ENCODE results near the gene SERF2.
"Not testable (repeated sequence)": the region's sequence is repeated elsewhere in the genome, so short reads cannot be mapped to it uniquely, and the experiment has no call there.

SERF2 gene

DNA sequence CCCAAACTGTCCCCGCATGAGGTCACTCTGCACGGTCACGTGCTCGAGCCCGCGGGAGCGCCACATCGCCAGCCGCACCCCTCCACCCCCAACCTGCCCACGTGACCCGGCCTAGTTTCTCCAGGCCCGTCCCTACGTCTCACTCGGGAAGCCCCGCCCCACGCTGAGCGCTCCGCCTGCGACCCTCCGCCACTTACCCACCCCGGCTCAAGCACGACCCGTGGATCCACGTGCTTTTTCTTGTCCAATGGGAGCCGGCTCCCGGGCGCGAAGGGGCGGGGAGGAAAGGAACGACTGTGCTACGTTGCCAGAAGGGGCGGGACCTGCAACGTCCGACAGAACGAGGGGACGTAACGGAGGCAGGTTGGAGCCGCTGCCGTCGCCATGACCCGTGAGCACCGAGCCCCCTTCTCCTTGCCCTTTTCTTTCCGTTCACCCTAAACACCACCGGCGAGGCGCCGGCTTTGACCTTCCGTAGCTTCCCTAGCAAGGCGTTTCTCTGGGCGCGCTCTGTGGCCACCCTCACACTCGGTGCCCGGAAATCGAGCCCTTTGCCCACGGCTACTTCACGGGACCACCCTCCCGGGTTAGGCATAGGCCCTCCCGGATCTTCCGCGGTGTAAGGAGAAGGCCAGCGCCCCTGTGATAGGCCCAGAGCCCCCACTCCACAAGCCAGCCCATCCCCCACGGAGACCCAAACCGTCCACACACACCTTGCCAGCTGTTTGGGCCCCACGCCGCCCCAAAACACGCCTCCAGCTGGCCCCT is at the start of gene SERF2:
Gene SERF2, plus strand, starts transcription at position 328 of the 768 bp plus-strand sequence. Its CDS starts 57 bp downstream, at position 385.
- peak; percentile 90 for DNase-seq

DNA sequence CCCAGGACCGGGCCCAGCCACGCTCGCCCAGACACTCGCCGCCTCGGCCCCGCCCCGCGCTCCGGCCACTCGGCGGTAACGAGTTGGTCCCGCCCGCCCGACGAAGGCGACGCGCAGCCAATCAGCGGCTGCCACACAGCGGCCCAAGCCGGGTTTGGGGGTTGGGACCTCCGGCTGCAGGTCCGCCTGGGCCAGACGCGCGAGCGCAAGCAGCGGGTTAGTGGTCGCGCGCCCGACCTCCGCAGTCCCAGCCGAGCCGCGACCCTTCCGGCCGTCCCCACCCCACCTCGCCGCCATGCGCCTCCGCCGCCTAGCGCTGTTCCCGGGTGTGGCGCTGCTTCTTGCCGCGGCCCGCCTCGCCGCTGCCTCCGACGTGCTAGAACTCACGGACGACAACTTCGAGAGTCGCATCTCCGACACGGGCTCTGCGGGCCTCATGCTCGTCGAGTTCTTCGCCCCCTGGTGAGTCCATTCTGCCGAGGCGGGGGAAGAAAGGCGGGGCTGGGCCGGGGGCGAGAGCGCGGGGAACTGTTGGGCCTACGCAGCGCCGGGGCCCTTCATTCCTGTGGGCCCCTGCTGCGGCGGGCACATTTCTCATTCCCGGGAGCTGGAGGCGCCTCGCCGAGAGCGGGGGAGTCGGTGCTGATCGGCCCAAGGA is 45.7 kb upstream of the SERF2 start, which contains the start of gene PDIA3:
Gene PDIA3, plus strand, starts transcription at position 194 of the 658 bp plus-strand sequence. Its CDS starts 102 bp downstream, at position 296.
- DNase-seq = peak; percentile 4

DNA sequence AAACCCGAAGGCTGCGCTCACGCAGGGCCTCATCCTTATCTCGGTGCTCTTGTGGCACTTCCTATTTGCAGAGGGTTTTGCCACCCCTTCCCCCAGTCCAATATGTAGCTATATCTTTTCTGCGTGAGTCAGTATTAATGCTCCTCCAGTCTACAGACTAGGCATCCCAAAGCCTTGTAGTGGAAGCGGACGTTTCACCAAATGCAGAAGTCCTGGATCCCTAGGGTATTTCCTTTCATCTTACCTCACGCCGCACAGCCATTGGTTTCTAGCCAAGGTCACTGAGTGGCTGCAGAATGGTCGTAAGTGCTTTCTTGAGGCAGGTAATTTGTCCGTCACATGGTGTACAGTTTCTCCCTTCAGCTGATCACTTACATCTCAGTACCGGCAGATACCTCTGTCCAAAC is 45.2 kb upstream of the SERF2 start:
- not testable (repeated sequence) for DNase-seq

DNA sequence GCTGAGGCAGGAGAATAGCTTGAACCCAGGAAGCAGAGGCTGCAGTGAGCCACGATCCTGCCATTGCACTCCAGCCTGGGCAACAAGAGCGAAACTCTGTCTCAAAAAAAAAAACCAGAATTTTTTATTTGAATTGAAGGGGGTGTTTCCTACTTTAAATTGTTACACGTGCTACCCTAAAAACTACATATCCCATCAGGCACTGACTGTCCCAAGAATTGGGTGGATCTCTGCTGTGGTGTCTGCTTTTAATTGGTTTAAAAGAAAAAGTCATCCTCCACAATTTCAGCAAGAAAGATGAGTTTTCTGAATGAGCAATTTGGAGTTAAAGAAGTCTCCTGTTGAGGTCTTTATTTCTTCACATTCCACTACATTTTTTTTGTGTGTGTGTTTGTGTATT is 43.7 kb upstream of the SERF2 start:
- DNase-seq = no peak

DNA sequence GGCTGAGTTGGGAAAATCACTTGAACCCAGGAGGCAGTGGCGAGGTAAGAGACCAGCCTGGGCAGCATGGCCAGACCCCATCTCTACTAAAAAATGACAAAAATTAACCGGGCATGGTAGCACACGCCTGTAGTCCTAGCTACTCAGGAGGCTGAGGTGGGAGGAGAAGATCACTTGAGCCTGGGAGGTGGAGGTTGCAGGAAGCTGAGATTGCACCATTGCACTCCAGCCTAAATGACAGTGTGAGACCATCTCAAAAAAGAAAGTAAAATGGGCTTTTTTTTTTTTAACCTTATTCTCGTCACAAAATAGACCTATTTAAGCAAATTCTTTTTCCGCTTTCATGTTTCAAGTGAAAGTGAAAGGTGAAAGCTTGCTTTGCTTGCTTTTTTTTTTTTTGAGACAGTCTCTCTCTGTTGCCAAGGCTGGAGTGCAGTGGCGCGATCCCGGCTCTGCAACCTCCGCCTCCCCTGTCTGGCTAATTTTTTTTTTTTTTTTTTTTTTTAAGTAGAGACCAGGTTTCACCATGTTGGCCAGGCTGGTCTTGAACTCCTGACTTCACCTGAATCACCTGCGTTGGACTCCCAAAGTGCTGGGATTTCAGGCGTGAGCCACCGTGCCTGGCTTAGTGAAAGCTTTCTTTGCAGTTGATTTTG is 42.3 kb upstream of the SERF2 start:
- DNase-seq = no peak

DNA sequence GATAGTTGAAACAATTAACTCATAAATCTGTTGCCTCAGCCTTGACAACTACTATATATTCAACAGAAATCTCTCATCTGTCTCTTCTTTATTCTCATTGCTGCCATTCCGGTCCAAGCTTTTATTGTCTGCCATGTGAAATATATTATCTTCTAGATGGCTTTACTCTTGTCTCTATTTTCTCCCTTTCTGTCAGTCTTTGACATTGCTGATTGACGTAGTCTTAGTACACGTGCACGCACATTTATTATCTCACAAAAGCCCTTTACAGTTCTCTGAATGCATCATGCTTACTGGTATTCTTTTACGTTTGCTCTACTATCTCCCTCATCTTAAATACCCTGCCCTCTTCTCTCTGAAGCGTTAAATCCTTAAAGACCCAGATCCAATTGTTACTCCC is 40.2 kb upstream of the SERF2 start:
- DNase-seq = no peak

DNA sequence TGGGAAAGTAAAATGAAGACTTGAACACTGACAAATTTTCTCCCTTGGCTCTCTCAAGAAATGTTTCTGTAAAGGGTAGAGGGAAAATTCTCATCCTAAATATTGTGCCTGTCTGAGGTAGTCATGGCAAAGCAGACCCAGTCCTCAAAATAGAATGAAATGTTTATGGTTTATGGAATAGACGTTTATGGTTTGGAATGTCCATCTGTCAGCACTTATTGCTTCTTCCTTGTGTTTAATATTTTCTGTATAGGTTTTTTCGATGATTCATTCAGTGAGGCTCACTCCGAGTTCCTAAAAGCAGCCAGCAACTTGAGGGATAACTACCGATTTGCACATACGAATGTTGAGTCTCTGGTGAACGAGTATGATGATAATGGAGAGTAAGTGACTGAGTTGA is 29.3 kb upstream of the SERF2 start:
- DNase-seq = no peak

DNA sequence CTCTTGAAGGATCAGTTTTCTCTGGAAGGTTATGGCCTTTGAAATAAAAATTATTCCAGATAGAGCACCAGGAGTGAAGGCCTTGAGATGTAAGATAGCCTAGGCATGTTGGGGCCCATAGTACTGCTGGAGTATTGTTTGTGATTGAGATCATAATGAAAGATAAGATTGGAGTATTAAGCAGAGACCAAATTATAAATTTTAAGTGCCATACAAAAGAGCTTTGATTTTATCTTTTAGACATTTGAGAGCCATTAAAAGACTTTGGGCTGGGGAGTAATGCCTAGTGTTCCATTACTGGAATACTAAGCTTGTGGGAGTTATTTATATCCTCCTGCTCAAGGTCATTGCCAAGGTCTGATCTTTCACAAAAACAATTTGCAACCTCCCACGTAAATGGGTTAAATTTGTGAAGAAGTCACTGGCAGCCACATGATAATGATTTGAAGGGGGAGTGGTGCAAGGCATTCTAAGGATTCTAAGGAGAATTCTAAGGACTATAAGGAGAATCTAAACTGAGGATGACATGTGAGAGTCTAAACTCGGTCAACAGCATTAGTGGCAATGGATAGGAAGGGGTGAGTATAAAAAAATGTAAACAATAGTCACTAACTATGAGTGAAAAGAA is 28.2 kb upstream of the SERF2 start:
- DNase-seq = no peak

DNA sequence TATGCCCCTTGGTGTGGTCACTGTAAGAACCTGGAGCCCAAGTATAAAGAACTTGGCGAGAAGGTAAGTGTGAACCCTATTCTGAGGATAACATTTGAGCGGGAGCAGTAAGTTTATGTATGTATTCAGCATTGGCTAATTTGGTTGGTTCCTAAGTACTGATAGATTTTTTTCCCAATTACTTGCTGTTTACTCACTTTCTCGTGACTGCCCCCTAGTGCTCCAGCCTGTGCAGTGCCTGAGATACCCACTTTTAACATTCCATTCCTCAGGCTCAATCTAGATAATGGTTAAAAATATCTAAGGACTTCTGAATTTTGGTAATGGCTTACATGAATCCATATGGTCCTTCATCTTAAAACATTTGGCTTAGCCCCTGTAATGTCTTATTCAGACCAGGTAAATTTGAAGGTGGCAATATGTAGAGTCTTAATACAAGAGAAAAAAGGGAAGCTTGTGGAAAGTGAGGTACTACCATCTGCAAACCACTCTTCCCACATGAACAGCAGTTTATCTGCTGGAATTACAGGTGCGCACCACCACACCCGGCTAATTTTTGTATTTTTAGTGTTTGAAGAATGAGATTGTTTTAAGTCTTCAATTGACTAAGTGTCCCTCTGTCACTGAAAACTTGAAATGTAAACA is 22.4 kb upstream of the SERF2 start:
- no peak for DNase-seq

DNA sequence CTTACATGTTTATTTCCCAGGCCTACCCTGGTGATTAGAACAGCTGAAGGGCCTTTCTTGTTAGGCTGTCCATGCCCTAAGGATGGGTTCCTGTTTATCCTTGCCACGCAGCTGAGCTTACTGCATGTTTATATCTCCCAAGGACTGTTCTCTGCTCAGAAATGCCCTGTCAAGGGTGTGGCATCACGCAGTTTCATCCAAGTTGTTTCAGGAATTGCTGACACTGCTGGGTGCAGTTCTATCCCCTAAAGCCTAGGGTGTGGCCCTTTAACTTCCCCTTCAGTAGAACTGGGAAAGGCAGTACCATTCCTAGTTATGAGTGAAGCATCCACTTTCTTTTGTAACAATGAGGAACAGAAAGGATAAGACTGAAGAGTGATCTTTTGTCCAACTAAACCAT is 20.3 kb upstream of the SERF2 start:
- no peak for DNase-seq

DNA sequence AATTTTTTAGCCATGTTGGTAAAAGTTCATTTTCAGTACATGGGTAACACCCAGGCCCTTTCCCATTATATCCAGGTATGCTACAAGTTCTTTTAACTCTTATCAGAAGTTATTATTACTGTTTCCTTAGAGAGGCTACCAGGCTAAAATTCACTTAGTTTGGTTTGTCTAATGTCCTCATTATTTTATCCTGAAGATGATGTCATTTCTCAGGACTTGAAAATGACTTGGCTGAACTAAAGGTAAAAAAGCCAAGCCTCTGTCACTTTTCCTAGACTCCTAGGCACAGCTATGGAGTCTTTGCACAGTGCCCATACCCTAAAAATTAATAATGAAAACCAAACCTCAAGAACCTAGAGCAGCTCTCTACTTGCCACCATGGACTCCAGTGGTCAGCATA is 19.5 kb upstream of the SERF2 start:
- DNase-seq = no peak

DNA sequence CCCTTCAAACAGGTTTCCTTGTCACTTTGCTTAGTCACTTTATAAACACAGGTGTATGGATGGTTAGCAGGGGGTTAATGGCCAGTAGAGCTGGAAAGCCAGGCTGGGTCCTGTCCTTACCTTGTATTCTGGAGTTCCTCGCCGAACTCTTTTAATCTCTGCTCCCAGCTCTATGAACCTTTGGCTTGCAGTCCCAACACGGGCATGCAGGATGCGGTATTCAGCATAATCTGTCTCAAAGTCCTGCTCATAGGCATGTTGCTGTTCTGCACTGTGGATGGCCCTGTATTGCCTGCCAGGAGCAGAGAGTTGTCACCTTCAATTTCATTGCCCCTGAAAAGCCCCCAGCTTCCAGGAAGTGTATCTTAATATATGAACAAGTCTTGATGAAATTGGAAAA is 18.1 kb upstream of the SERF2 start:
- DNase-seq = no peak

DNA sequence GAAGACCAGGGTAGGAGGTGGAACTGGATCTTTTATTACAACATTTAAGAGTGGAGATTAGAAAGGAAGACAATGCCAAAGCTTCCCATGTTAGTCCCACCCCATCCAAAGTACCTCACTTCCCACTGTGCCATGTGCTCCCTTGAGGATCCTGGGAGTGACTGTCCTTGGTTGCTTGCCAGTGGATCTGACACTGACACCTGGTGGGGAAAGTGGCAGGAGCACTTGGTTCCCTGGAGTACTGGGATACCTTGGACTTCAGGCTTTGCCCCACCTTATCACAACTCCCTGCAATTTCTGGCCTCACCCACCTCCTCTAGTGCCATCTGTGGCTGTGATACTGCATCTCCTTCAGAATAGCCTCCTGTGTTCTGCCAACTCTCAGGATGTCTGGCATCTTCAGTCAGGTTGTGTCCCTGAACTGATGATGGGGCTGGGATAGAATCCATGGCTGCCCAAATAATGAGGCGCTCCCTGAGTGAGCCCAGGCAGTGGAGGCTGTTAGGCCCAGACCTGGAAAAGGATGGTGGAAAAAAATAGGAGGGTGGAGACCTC is 16.6 kb upstream of the SERF2 start:
- DNase-seq = peak; percentile 26

DNA sequence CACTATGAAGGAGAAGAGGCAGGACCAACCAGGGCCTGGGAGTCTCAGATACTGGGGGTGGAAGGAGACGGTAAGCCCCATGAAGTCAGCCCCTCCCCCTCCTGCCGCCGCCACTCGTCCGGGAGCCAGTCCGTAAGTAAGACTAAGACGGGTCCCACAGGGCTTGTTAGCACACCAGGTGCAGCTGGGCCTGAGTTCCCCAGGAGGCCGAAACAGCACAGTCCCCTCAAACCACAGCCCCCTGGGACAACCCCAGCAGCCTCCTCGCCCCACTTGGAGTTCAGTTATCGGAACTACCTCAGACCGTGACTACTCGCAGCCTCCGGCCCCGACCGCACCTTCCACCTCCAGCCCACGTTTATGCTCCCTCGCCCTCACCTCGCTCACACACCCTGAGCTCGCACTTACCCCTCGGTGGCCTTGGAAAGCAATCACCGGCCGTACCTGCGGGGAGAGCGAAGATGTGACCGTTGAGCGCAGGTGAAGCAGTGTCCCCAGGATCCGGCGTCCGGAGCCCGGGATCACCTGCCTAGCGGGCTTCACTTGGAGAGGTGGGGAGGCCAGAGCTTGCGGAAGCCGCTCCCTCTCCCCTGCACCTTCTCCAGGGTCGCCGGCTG is 15.9 kb upstream of the SERF2 start:
- no peak for DNase-seq

DNA sequence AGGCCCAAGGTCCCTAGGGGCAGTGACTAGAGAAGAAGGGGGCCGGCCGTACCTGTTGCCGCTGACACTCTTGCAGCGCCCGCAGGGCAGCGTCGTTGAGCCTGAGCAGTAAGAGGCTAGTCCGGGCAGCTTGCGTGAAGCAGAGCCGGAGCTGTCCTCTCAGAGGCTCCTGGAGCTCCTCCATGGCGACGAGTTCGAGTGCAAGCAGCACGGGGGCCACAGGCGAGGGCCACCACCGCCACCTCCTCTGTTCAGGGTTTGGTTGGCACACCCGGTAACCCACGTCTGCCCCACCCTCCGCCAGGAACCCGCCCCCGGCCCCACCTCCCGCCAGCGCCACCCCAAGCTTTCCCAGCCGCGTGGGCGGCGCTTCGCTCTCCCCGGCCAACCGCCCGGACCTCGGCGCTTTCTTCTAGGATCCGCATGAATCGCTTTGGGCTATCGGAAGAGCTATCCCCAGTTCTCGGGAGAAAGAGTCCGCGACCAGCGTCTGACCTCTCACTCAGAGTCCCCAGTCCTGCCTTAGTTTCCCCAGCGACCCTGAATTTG is 15.3 kb upstream of the SERF2 start, which contains the start of gene ELL3:
Gene ELL3, minus strand, starts transcription at position 249 of the 549 bp plus-strand sequence. Its CDS starts 65 bp downstream, at position 184.
- peak; percentile 52 for DNase-seq

DNA sequence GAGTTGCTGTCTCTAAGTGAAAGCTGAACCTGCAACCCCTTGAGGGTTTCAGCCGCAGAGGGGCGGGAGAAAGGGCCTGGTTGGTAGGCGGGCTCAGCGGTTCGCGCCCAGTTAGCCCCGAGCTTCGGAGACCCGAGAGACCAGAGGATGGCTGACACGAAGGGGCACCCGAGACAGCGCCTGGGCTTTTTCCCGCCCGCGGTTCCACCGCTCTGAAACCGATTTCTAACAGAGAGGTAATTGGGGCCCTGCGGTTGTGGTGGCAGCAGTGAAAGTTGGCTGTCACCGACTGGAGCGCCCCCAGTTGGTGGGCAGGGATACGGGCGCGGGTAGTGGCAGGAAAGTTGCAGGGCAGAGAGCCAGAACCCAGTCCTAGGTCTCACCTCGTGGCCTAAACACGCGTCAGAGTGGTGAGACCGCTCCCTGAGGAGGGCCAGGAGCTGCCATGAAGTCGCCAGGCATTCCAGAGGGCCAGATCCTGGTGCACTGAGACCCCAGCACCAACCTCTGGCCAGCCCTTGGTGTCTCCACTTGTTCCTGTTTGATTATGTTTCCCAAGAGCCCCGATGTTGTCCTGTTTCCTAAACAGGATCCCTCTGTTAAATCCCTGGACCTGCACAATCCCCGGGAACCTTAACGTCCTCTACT is 14.7 kb upstream of the SERF2 start:
- peak; percentile 66 for DNase-seq

DNA sequence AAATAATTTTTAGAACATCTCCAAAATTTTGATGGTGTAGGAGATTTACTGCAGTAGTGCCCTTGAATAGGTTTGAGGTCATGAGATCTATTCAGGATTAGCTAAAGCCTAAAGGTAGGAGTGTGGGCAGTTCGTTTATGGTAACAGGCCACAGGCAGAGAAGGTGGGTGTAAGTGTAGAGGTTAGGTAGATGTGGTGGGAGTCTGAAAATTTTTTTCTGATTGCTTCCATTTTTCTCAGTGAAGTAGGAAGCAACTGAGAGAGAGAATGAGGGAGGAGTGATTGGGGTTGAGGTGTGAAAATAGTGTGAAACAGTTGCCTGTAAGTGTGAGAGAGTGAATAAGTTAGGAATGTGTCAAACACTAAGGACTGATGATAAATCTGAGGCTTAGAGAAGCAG is 13.1 kb upstream of the SERF2 start:
- DNase-seq = no peak

DNA sequence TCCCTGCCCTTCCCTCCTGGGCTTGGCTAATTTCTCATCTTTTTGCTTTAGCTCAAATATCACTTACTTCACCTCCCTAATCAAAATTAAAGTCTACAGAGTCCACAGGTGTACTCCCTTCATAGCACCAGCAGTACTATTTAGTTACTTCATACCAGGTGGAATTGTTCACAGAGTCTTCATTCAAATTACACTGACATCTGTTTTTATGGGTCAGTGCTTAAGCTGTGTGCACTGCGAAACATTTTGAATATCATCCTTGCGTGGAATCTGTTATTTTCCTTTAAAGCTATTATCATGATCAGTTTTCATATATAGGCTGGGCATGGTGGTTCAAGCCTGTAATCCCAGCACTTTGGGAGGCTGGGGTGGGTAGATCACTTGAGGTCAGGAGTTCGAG is 2.7 kb upstream of the SERF2 start:
- no peak for DNase-seq

DNA sequence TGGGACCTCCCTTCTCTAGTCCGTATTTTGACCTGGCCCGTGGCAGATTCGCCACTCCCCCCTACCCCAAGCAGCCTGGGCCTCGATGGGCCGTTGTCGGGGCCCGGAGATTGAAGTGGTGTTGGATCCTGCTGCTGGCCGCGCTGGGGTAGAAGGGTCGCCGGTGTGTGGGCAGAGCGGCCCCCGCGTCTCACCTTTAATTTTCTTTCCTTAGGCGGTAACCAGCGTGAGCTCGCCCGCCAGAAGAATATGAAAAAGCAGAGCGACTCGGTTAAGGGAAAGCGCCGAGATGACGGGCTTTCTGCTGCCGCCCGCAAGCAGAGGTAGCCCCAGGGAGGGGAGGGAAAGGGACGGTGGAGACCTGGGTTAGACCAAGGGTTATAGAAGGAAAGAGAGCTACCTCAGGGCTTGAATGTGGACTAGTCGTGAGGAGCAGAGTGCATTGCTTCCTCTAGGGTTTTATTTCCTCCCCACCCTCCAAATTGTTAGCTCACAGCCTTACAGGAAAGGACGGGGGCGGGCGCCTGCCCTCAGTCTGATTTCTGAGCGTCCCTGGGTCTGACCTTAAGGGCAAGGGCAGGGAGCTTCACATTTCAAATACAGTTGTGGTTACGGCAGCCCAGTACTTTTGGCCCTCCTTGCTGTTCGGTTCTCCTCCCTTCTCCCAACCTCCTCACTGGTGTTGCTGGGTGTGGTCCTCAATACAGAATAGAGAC is 799 bp downstream of the SERF2 start:
- DNase-seq = no peak

DNA sequence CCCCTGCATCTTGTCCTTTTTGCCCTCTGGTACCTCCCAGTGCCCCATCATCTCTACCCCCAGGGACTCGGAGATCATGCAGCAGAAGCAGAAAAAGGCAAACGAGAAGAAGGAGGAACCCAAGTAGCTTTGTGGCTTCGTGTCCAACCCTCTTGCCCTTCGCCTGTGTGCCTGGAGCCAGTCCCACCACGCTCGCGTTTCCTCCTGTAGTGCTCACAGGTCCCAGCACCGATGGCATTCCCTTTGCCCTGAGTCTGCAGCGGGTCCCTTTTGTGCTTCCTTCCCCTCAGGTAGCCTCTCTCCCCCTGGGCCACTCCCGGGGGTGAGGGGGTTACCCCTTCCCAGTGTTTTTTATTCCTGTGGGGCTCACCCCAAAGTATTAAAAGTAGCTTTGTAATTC is 1.5 kb downstream of the SERF2 start:
- no peak for DNase-seq

Measured in DMS 273 treated with DMSO at 0.1 percent for 48 hours (cell line).